DND-41 (cell line): Measurements from ENCODE around the gene HOXC4.

ENCODE experiments used
- ATAC-seq: fragments of 200-7000 bp; cut with Tn5 transposase; 3 replicates; pipeline ENCODE4 v1.9.1; 2021; ENCODE audit warnings: low read depth; ENCODE audit not compliant: insufficient read depth
- DNase-seq: peaks from one replicate; pipeline ENCODE4 v3.0.0-alpha.2; 2020
- H2AFZ ChIP-seq: 2 replicates; pipeline ENCODE4 v1.6.0; 2012; ENCODE audit warnings: low read depth, low read length
- H3K27ac ChIP-seq: 2 replicates; pipeline ENCODE4 v1.5.1; 2012; ENCODE audit warnings: low read length, inconsistent platforms
- H3K27me3 ChIP-seq: fragments of 200-600 bp; sonication (generic); 2 replicates; pipeline ENCODE4 v1.6.0; 2012; ENCODE audit warnings: low read length, mild to moderate bottlenecking, inconsistent platforms; ENCODE audit not compliant: insufficient read depth, poor library complexity
- H3K36me3 ChIP-seq: 2 replicates; pipeline ENCODE4 v1.5.1; 2012; ENCODE audit warnings: low read length, inconsistent platforms; ENCODE audit not compliant: insufficient read depth
- H3K4me1 ChIP-seq: 2 replicates; pipeline ENCODE4 v1.5.1; 2012; ENCODE audit warnings: mild to moderate bottlenecking, low read length; ENCODE audit not compliant: insufficient read depth
- H3K4me2 ChIP-seq: 2 replicates; pipeline ENCODE4 v1.6.0; 2012; ENCODE audit warnings: mild to moderate bottlenecking, moderate library complexity, low read length, inconsistent platforms; ENCODE audit not compliant: insufficient read depth
- H3K4me3 ChIP-seq, 2 experiments: fragments of 200-600 bp in 1 of 2; shearing (Covaris generic) in 1 of 2; 2 replicates each; pipeline ENCODE4 v1.5.1; 2012 to 2016; ENCODE audit warnings: inconsistent platforms in 2 of 2, low read length in 2 of 2, mild to moderate bottlenecking in 2 of 2, low read depth in 1 of 2, moderate library complexity in 1 of 2
- H3K79me2 ChIP-seq: 2 replicates; pipeline ENCODE4 v1.6.0; 2012; ENCODE audit warnings: low read length, inconsistent platforms; ENCODE audit not compliant: insufficient read depth
- H3K9ac ChIP-seq: 2 replicates; pipeline ENCODE4 v1.6.0; 2012; ENCODE audit warnings: low read depth, mild to moderate bottlenecking, inconsistent platforms, low read length, moderate library complexity
- H3K9me3 ChIP-seq: 2 replicates; pipeline ENCODE4 v1.5.1; 2012; ENCODE audit warnings: low read length, moderate library complexity, mild to moderate bottlenecking, inconsistent platforms; ENCODE audit not compliant: insufficient read depth, severe bottlenecking
- H4K20me1 ChIP-seq: 2 replicates; pipeline ENCODE4 v1.6.0; 2012; ENCODE audit warnings: low read length; ENCODE audit not compliant: insufficient read depth
- EZH2 ChIP-seq: IDR thresholded peaks from 3 replicates; pipeline ENCODE4 v1.6.1; 2012; ENCODE audit warnings: borderline replicate concordance, low read depth, mild to moderate bottlenecking, moderate library complexity, low read length, inconsistent platforms; ENCODE audit not compliant: severe bottlenecking
- TF ChIP-seq, protein P1 (sequence below): IDR thresholded peaks from 2 replicates; pipeline ENCODE4 v1.5.1; 2012; ENCODE audit warnings: borderline replicate concordance, low read length, moderate library complexity, mild to moderate bottlenecking; ENCODE audit not compliant: poor library complexity, severe bottlenecking; ENCODE audit errors: extremely low read depth

The HOXC4 gene

GRCh38 chr12:54016051-54016450, 37.6 kb upstream of the HOXC4 start:
- H3K9me3 ChIP-seq: no peaks in the 10 kb centered on the region
- 0 out of 2 replicates have a peak, but pooled peaks cover 3% of the 10 kb centered on the region for H3K79me2 ChIP-seq
- H3K4me1 ChIP-seq: peaks cover 17% of the 10 kb centered on the region
- no peak overlapping the region for H3K27ac ChIP-seq
- no peak overlapping the region for H3K4me3 ChIP-seq
- H3K36me3 ChIP-seq: no peaks in the 10 kb centered on the region
- no peaks in the 10 kb centered on the region for H4K20me1 ChIP-seq
- no peak overlapping the region for H2AFZ ChIP-seq
- H3K27me3 ChIP-seq: peaks cover 46% of the 10 kb centered on the region
- H3K4me2 ChIP-seq: no peak overlapping the region
- DNase-seq: no peak
- no peak for TF ChIP-seq EZH2
- TF ChIP-seq, protein P1, sequence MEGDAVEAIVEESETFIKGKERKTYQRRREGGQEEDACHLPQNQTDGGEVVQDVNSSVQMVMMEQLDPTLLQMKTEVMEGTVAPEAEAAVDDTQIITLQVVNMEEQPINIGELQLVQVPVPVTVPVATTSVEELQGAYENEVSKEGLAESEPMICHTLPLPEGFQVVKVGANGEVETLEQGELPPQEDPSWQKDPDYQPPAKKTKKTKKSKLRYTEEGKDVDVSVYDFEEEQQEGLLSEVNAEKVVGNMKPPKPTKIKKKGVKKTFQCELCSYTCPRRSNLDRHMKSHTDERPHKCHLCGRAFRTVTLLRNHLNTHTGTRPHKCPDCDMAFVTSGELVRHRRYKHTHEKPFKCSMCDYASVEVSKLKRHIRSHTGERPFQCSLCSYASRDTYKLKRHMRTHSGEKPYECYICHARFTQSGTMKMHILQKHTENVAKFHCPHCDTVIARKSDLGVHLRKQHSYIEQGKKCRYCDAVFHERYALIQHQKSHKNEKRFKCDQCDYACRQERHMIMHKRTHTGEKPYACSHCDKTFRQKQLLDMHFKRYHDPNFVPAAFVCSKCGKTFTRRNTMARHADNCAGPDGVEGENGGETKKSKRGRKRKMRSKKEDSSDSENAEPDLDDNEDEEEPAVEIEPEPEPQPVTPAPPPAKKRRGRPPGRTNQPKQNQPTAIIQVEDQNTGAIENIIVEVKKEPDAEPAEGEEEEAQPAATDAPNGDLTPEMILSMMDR: no peak
- H3K9ac ChIP-seq: no peak overlapping the region
- no peak for ATAC-seq

DNA sequence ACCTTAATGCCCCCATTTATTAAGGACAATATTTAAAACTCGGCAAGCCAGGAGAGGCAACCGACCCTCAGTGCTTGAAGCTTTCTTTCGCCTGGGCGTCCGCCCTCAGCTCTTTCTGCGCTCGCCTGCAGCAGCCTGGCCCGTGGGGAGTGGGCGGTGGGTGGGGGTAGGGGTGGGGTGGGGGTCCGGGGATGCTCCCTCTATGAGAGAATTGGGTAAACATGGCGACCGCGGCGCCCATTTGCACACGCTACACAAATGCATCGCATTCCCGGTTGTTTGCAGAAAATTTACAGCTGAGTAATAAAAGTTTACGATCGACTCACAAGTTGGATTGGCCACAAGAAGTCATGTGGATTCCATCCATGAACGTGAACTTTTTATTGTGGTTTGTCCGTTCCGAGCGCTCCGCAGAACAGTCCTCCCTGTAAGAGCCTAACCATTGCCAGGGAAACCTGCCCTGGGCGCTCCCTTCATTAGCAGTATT, 37.1 kb upstream of the HOXC4 start:
- peaks cover 17% of the 10 kb centered on the region for H3K4me1 ChIP-seq

GRCh38 chr12:54017027-54017788, 36.4 kb upstream of the HOXC4 start:
- Histone ChIP-seq H3K4me3 (peak overlapping the region; percentile 28 to 63; a peak in 3 of 4 replicates), H3K79me2 (0 out of 2 replicates have a peak, but pooled peaks cover 3% of the 10 kb centered on the region), H3K9me3 (no peaks in the 10 kb centered on the region), H3K4me1 (peaks cover 17% of the 10 kb centered on the region), H4K20me1 (no peaks in the 10 kb centered on the region), H3K27me3 (peaks cover 43% of the 10 kb centered on the region), H3K4me2 (peak overlapping the region; percentile 73), H3K27ac (peak overlapping the region; percentile 68), H3K9ac (peak overlapping the region; percentile 87), H2AFZ (peak overlapping the region; percentile 83), H3K36me3 (no peaks in the 10 kb centered on the region)
- TF ChIP-seq, protein P1: peak; percentile 16
- TF ChIP-seq EZH2: no peak
- peak; percentile 46 for ATAC-seq
- no peak for DNase-seq

More for the DNA sequence above, 37.1 kb upstream of the HOXC4 start:
- ATAC-seq (no peak), DNase-seq (no peak)
- Histone ChIP-seq H3K4me2 (peak overlapping the region; percentile 73; the same call in 1 of the 2 replicates), H3K4me3 (peak overlapping the region in 1 of 2 experiments; percentile 63; a peak in 1 of 4 replicates), H3K27me3 (peaks cover 42% of the 10 kb centered on the region), H3K9me3 (no peaks in the 10 kb centered on the region), H3K27ac (no peak overlapping the region), H3K79me2 (0 out of 2 replicates have a peak, but pooled peaks cover 3% of the 10 kb centered on the region), H4K20me1 (no peaks in the 10 kb centered on the region), H3K9ac (no peak overlapping the region; the same call in 1 of the 2 replicates), H2AFZ (no peak overlapping the region), H3K36me3 (no peaks in the 10 kb centered on the region)
- no peak for TF ChIP-seq EZH2
- TF ChIP-seq, protein P1: no peak
